T-helper 17 cell (primary cell): ENCODE results near the gene EIF2B2. TPM values are rescaled to one million over a fixed set of nuclear protein-coding genes. Genes with fewer than 3 reads are reported as not detected.
"Not testable (repeated sequence)": the region's sequence is repeated elsewhere in the genome, so short reads cannot be mapped to it uniquely, and the experiment has no call there.

Experiments used
- ATAC-seq: fragments of 150-1000 bp; cut with Tn5 transposase; 2 replicates; pipeline ENCODE4 v1.10.0; 2021; ENCODE audit warnings: mild to moderate bottlenecking, moderate library complexity
- DNase-seq, 3 donors: peaks; one replicate each; pipeline versions ENCODE4 v3.0.0 to v3.0.0-alpha.2; 2020 to 2021
- H3K9me3 ChIP-seq: one replicate; pipeline ENCODE4 v1.7.0; 2013; ENCODE audit warnings: low read length, mild to moderate bottlenecking; ENCODE audit not compliant: control insufficient read depth, poor library complexity, severe bottlenecking
- H3K27ac Mint-ChIP-seq: one replicate; pipeline ENCODE4 v1.8.0; 2022; ENCODE audit warnings: mild to moderate bottlenecking, moderate library complexity, mixed read lengths
- H3K27me3 Mint-ChIP-seq: one replicate; pipeline ENCODE4 v1.8.0; 2022; ENCODE audit warnings: mixed read lengths
- H3K36me3 Mint-ChIP-seq: one replicate; pipeline ENCODE4 v1.8.0; 2022; ENCODE audit warnings: low read depth, mixed read lengths
- H3K4me1 Mint-ChIP-seq: one replicate; pipeline ENCODE4 v1.8.0; 2022; ENCODE audit warnings: mild to moderate bottlenecking, mixed read lengths
- H3K4me3 Mint-ChIP-seq: one replicate; pipeline ENCODE4 v1.8.0; 2022; ENCODE audit warnings: mild to moderate bottlenecking, moderate library complexity, mixed read lengths
- total RNA-seq, 4 donors: library from RNA in 2 of 4; stranded (reverse) in 2 of 4; gene quantifications; one replicate each; pipeline ENCODE4 v1.2.3 and lab custom pipeline; 2022 to 2026

The EIF2B2 gene
- total RNA-seq, 2 donors from 2014 or later, result 22.9 to 25.9 TPM

DNA sequence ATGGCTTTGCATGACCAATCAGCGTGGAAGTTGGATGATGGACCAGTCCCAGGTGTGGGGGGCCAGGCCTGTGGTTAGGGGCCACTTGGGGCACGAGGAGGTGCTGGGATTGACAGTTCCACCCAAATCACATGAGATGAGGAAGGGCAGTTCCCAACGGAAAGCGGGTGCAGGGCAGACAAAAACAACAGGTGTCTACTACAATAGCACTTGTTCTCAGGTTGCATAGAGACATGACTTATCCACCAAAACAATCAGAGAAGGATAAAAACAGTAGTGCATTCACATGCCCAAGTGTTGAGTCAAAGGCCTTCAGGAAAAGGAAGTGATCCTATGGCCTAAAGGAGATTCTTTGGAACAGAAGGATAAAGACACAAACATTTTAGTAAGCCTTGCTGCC is 14.6 kb upstream of the EIF2B2 start:
- DNase-seq (no peak), ATAC-seq (no peak)
- Mint-ChIP-seq H3K36me3 (no peaks in the 10 kb centered on the region), H3K4me3 (no peak overlapping the region), H3K27ac (no peak overlapping the region), H3K4me1 (no peaks in the 10 kb centered on the region), H3K27me3 (no peaks in the 10 kb centered on the region)
- no peaks in the 10 kb centered on the region for H3K9me3 ChIP-seq

DNA sequence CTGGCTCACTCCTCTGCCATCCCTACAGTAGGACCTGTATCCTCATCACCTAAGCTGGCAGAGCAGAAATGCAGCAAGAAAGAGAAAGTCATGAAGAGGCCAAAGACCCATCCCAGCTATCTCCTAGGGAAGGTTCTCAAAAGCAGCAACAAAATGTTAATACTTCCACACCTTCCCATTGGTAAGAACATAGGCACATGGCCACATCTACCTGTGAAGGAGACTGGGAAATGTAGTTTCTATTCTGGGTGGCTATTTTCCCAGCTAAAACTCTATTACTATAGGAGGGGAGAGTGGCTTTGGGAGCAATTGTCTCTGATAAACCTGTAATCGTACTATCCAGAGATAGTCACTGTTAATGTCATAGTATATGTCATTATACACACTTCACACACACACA is 13.7 kb upstream of the EIF2B2 start:
- H3K9me3 ChIP-seq, result no peaks in the 10 kb centered on the region
- no peak overlapping the region for H3K27ac Mint-ChIP-seq
- no peak for ATAC-seq
- H3K36me3 Mint-ChIP-seq, result no peaks in the 10 kb centered on the region
- H3K4me3 Mint-ChIP-seq, result no peak overlapping the region
- DNase-seq, result no peak
- H3K4me1 Mint-ChIP-seq, result no peaks in the 10 kb centered on the region
- no peaks in the 10 kb centered on the region for H3K27me3 Mint-ChIP-seq

DNA sequence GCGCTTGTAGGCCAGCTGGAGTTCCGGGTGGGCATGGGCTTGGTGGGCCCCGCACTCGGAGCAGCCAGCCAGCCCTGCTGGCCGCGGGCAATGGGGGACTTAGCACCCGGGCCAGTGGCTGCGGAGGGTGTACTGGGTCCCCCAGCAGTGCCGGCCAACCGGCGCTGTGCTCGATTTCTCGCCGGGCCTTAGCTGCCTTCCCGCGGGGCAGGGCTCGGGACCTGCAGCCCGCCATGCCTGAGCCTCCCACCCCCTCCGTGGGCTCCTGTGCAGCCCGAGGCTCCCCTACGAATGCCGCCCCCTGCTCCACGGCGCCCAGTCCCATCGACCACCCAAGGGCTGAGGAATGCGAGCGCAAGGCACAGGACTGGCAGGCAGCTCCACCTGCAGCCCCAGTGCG is 8.5 kb upstream of the EIF2B2 start:
- H3K27me3 Mint-ChIP-seq, H3K27ac Mint-ChIP-seq, DNase-seq, H3K4me3 Mint-ChIP-seq, ATAC-seq, H3K9me3 ChIP-seq, H3K36me3 Mint-ChIP-seq, H3K4me1 Mint-ChIP-seq: not testable (repeated sequence)

DNA sequence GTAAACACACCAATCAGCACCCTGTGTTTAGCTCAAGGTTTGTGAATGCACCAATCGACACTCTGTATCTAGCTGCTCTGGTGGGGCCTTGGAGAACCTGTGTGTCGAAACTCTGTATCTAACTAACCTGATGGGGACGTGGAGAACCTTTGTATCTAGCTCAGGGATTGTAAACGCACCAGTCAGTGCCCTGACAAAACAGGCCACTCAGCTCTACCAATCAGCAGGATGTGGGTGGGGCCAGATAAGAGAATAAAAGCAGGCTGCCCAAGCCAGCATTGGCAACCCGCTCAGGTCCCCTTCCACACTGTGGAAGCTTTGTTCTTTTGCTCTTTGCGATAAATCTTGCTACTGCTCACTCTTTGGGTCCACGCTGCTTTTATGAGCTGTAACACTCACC is 6.9 kb upstream of the EIF2B2 start:
- H3K27ac Mint-ChIP-seq, H3K4me1 Mint-ChIP-seq, H3K4me3 Mint-ChIP-seq, DNase-seq, H3K36me3 Mint-ChIP-seq, ATAC-seq, H3K27me3 Mint-ChIP-seq, H3K9me3 ChIP-seq: not testable (repeated sequence)

DNA sequence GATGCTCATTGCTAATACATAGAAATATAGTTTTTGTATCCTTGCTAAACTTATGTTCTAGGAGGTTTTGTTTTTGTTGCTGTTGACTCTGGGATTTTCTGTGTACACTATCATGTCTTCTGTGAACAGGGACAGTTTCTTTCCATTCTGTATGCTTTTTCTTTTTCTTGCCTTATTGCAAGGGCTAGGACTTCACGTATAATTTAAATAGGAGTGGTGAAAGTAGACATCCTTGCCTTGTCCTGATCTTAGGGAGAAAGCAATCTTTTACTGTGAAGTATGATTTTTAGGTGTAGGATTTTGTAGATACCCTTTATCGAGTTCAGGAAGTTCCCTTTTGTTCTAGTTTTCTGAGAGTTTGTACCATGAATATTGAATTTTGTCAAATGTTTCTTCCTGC is 1.5 kb upstream of the EIF2B2 start:
- H3K27me3 Mint-ChIP-seq, result no peaks in the 10 kb centered on the region
- H3K27ac Mint-ChIP-seq, result peak overlapping the region; percentile 97
- H3K4me3 Mint-ChIP-seq, result no peak overlapping the region

DNA sequence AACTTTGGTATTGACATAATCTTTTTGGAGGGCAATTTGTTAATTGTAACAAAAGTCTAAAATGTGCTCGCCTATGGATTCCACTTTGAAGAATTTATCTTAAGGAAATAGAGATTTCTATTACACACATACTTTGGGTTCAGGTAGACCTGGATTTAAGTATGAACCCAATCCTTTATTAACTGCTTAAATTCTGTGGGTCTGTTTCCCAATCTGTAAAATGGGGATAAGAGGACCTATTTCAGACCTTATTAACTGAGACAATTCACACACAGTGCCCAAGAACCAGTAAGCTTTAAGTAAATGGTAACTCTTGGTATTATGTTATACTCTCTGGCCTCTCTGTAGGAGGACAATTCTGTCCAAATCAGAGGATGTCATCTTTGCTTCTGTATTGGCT is 822 bp upstream of the EIF2B2 start:
- H3K9me3 ChIP-seq, result no peaks in the 10 kb centered on the region
- ATAC-seq (no peak), DNase-seq (no peak)
- H3K4me1 Mint-ChIP-seq, result peaks cover 29% of the 10 kb centered on the region
- H3K36me3 Mint-ChIP-seq, result no peaks in the 10 kb centered on the region
- H3K27me3 Mint-ChIP-seq, result no peaks in the 10 kb centered on the region
- H3K4me3 Mint-ChIP-seq, result peak overlapping the region; percentile 97
- peak overlapping the region; percentile 97 for H3K27ac Mint-ChIP-seq

More for the DNA sequence above, 1.5 kb upstream of the EIF2B2 start:
- H3K9me3 ChIP-seq, result no peaks in the 10 kb centered on the region
- Mint-ChIP-seq H3K4me1 (peaks cover 29% of the 10 kb centered on the region), H3K36me3 (no peaks in the 10 kb centered on the region)
- ATAC-seq, result no peak
- no peak for DNase-seq

DNA sequence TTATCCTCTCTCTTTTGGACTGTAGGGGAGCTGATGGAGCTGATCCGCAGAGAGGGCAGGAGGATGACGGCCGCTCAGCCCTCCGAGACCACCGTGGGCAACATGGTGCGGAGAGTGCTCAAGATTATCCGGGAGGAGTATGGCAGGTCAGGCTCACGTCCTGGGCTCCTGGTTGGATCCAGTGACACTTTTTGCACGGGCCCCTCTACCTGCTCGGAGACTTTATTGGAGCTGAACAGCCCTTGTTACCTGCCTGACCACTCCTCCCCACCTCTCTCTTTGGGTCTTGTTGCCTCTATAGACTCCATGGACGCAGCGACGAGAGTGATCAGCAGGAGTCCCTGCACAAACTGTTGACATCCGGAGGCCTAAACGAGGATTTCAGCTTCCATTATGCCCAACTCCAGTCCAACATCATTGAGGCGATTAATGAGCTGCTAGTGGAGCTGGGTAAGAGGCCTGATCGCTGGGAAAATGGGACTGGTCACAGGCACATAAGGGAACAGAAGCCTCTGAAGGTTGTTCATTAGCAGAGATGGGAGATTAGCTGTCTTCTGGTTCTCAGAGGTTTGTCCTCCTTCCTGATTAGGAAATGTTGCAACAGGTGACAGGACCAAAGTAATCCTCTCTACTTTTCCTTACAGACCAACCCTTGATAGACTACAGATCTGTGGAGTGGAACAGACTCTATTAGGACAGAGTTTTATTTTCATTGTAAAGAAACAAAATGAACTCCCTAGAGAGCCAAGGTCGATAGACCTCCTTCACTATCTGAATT is 718 bp downstream of the EIF2B2 start:
- H3K27ac Mint-ChIP-seq, result peak overlapping the region; percentile 97
- peaks cover 36% of the 10 kb centered on the region for H3K4me1 Mint-ChIP-seq
- H3K4me3 Mint-ChIP-seq, result peak overlapping the region; percentile 97
- H3K9me3 ChIP-seq, result no peaks in the 10 kb centered on the region
- no peaks in the 10 kb centered on the region for H3K27me3 Mint-ChIP-seq
- H3K36me3 Mint-ChIP-seq, result peaks cover 8% of the 10 kb centered on the region
- DNase-seq (no peak), ATAC-seq (no peak)

DNA sequence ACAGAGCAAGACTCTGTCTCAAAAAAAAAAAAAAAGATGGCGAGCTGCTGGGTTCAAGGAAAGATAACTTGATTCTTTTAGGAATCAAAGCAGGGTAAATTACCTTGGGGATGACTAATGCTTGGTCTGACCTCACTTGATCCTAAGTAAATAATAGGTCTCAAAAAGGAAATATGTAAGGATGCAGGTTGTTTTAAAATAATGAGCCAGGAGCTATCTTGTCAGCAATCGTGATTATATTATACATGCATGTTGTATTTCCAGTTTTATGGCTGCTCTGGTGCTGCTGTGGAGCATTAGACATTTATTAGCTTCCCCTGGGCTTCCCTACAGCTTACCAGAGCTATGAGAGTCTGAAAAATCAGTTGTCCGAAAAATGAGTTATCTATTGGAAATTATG is 2.6 kb downstream of the EIF2B2 start:
- Mint-ChIP-seq H3K27me3 (no peaks in the 10 kb centered on the region), H3K27ac (no peak overlapping the region), H3K4me1 (peaks cover 37% of the 10 kb centered on the region), H3K36me3 (peaks cover 9% of the 10 kb centered on the region), H3K4me3 (no peak overlapping the region)
- no peaks in the 10 kb centered on the region for H3K9me3 ChIP-seq
- ATAC-seq (no peak), DNase-seq (no peak)

DNA sequence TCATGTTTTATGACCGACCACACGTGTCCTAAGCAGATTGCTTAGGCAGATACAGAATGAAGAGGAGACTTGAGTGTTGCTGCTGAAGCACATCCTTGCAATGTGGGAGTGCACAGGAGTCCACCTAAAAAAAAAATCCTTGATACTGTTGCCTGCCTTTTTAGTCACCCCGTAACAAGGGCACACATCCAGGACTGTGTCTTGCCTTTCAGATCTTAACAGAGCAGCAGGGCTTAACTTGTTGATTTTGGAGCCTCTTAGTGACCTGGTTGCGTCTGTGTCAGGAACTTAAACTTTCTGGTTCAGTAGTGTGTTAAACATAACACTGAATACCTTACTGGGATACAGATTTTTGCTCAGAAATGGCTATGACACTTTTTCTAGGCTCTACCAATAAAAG is 6.5 kb downstream of the EIF2B2 start:
- DNase-seq, result no peak
- no peaks in the 10 kb centered on the region for H3K9me3 ChIP-seq
- no peak for ATAC-seq
- H3K36me3 Mint-ChIP-seq, result peaks cover 13% of the 10 kb centered on the region
- peaks cover 27% of the 10 kb centered on the region for H3K4me1 Mint-ChIP-seq
- no peak overlapping the region for H3K4me3 Mint-ChIP-seq
- H3K27ac Mint-ChIP-seq, result no peak overlapping the region
- H3K27me3 Mint-ChIP-seq, result no peaks in the 10 kb centered on the region

DNA sequence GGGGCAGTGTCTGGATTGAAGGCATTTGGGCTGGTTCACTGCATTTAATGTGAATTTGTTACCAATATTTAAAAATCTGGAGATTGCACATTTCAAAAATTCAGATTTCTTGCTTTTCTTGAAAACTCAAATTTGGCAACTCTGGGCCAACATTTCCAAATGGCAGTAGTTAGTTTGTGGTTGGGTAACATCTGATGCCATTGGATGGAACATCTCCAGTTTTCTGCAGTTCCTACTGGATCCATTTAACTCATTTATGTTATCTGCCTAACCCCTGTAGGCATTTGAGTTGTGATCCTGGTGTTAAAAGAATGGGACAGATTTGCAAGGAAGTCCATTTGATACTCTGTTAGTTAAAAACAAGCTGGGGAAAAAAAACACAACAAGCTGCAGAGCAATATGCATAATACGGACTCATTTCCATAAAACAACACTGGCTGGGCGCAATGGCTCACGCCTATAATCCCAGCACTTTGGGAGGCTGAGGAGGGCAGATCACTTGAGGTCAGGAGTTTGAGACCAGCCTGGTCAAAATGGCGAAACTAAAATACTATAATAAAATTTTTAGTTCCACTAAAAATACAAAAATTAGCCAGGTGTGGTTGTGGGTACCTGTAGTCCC is 7.9 kb downstream of the EIF2B2 start:
- no peak overlapping the region for H3K27ac Mint-ChIP-seq
- no peak for ATAC-seq
- H3K27me3 Mint-ChIP-seq, result no peaks in the 10 kb centered on the region
- no peaks in the 10 kb centered on the region for H3K9me3 ChIP-seq
- peaks cover 17% of the 10 kb centered on the region for H3K4me1 Mint-ChIP-seq
- no peak overlapping the region for H3K4me3 Mint-ChIP-seq
- no peak for DNase-seq
- H3K36me3 Mint-ChIP-seq, result peaks cover 13% of the 10 kb centered on the region

DNA sequence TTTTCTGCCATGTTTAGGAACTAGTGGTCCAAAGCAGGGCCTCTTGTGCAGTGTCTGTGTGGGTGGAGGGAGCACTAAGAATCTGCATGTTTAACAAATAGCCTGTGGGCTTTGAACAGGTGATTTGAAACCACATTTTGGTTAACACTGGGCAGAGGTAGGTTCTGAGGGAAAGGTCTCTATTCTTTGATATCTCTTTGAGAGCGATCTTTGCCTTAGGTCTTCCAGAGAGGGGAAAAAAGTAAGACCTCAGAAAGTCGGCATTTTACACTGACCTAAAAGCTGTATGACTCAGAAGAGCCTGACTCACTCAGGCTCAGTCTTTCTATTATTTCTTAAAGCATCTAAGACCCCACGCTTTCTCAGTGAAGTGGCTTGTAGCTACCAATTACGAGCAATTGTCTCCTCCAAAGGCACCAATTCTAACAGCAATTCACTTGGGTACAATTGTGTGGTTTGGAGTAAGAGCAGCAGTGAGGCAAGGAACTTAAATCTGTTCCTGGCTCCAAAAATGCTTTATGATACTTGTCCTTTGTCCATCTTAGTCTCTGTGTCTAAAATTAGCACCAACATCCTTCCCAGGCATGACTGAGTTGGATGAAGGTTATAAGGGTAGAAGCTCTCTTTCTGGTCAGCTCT is 8.8 kb downstream of the EIF2B2 start:
- Mint-ChIP-seq H3K27ac (peak overlapping the region; percentile 65), H3K4me1 (peaks cover 17% of the 10 kb centered on the region), H3K36me3 (peaks cover 13% of the 10 kb centered on the region), H3K27me3 (no peaks in the 10 kb centered on the region), H3K4me3 (no peak overlapping the region)
- ATAC-seq, result peak; percentile 25
- no peak for DNase-seq
- H3K9me3 ChIP-seq, result no peaks in the 10 kb centered on the region

DNA sequence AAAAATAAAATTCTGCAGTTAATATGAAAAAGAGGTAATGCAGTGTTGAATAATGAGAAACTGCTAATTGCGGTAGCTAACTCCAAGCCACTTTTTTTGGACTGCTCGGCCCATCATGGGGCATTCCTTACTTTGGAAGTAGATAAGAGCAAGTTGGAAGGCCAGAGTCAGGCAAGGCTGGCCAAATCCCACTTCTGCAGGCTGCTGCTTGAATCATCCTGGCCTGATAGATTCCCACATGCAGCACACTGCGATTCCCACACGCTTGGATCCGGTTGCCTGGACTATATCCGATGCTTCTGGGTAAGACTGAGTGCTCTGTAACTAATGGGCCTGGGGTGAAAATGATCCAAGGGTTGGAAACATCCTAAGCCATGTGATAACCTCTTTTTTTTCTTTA is 10.6 kb downstream of the EIF2B2 start:
- H3K4me1 Mint-ChIP-seq, result peaks cover 11% of the 10 kb centered on the region
- no peak for DNase-seq
- no peak overlapping the region for H3K27ac Mint-ChIP-seq

DNA sequence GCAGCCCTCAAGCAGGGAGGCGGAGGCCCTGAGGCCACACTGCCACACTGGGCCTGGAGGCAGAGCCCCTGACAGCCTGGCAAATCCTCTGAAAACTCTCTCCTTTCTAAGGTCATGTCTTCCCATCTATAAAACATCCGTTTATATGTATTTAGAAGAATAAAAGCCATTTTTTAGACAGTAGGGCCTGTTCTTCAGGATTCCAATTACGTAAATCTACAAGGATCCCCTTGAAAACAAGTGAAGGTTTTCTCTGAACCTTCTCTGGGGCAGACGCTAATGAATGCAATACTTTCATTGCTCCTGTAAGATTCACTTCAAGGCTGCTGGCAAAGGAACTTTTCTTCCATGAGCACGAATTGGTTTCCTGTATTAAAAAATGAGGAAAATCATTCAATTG is 12.8 kb downstream of the EIF2B2 start:
- no peak for DNase-seq
- H3K27me3 Mint-ChIP-seq, result no peaks in the 10 kb centered on the region
- H3K9me3 ChIP-seq, result no peaks in the 10 kb centered on the region
- H3K27ac Mint-ChIP-seq, result no peak overlapping the region
- peaks cover 13% of the 10 kb centered on the region for H3K4me1 Mint-ChIP-seq
- peaks cover 12% of the 10 kb centered on the region for H3K36me3 Mint-ChIP-seq
- no peak for ATAC-seq
- H3K4me3 Mint-ChIP-seq, result no peak overlapping the region

More for the DNA sequence above, 10.6 kb downstream of the EIF2B2 start:
- Mint-ChIP-seq H3K4me3 (no peak overlapping the region), H3K27me3 (no peaks in the 10 kb centered on the region), H3K36me3 (peaks cover 9% of the 10 kb centered on the region)
- H3K9me3 ChIP-seq, result no peaks in the 10 kb centered on the region
- ATAC-seq, result no peak
